DMS79 (cell line): ENCODE data around the gene GPATCH8.
"Not testable (repeated sequence)": the region's sequence is repeated elsewhere in the genome, so short reads cannot be mapped to it uniquely, and the experiment has no call there.

ENCODE experiments used
- DNase-seq: peaks from one replicate; lab custom pipeline; 2025; lab: John Stamatoyannopoulos, UW

GPATCH8 gene

DNA sequence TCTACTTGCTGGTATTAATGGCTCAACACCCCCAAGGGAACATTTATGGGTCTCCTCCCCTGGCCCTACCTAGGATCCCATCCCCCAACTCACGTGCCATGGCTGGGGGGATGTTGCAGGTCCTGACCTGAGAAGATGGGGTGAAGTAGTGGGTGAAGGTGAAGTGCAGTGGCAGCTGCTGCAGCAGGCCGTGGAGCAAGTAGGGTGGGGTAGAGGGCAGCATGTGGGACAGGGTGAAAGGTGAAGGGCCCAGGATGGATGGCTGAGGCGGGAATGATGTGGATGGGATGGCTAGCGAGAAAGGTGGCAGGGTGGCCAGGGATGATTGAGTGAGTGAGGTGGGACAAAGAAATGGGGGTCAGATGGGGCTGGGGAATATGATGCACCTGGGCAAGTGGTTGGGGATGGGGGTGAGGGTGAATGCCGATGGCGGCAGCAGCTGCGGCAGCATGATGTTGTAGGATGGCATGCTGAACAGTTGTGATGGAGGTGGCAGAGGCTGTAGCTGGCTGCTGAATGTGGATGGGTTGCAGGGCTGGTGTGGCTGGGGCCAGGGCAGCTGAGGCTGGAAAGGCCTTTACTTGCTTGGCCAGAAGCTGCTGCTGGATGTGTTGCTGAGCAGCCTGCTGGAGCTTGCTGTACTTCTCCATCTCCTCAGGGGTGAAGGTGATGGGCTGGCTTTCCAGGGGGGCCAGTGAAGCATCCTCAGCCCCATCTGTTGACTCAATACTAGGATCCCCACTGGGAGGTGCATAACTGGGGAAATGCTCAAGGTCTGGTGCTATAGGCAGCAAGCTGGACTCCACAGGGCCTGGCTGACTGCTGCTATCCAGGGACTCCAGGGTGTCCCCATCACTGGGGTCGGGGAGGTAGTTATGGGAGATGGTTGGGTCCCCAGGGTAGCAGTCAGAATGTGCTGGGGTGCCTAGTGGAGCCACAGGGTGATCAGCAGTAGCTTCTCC lies 105.4 kb downstream of the GPATCH8 start:
- no peak for DNase-seq

DNA sequence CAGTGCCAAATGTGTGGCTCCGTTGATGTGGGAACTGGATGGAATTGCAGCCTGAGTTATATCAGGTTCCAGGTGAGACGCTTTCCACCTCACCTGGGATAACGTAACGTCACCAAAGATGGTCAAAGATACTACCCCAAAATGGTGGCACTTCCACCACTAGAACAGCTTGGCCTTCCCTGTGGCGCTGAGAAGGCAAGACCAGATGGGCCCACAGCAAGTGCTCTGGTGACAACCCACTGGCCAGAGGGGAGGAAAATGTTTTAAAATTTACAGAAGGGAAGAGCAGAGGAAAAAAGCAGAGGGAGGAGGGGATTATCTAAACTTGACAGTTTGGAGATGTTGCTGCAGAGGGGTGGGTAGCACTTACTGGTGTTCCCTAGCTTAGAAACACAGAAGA lies 106.3 kb downstream of the GPATCH8 start:
- DNase-seq = no peak

GRCh38 chr17:44394833-44395232 lies 108.4 kb downstream of the GPATCH8 start:
- no peak for DNase-seq

DNA sequence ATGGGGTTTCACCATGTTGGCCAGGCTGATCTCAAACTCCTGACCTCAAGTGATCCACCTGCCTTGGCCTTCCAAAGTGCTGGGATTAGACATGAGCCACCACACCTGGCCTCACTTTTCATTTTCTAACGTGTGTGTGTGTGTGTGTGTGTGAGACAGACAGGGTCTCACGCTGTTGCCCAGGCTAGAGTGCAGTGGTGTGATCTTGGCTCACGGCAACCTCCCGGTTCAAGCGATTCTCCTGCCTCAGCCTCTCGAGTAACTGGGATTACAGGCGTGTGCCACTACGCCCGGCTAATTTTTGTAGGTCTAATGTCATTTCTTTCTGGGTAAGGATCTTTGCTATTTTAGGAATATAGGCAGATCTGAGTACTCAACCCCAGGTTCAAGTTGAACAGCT lies 109.1 kb downstream of the GPATCH8 start:
- DNase-seq = not testable (repeated sequence)

- DNase-seq = no peak
Measured at GRCh38 chr17:44390250-44390870, 112.8 kb downstream of the GPATCH8 start.

GRCh38 chr17:44389723-44390202 lies 113.4 kb downstream of the GPATCH8 start:
- DNase-seq = no peak

DNA sequence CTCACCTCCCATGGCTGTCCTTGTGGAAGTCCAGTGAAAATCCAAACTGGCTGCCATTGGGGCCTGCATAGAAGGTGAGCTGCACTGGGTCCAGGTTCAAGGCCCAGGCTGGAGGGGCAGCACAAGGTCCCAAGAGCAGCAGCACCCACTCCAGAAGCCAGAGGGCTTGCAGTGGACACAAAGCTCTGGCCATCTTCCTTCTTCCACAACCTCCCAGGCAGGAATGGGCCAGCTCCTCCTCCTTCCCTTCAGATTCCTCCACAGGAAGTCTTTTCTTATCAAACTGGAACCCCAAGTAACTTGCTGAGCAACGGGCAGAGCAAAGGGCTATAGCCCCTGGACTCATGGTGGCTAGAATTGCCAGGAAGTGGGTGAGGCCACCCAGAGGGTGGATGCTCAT lies 113.9 kb downstream of the GPATCH8 start, which contains the start of gene ITGA2B:
TSS of gene ITGA2B (minus strand) at position 369 of the 400 bp plus-strand sequence. CDS start at position 193, 176 bp downstream.
- no peak for DNase-seq

DNA sequence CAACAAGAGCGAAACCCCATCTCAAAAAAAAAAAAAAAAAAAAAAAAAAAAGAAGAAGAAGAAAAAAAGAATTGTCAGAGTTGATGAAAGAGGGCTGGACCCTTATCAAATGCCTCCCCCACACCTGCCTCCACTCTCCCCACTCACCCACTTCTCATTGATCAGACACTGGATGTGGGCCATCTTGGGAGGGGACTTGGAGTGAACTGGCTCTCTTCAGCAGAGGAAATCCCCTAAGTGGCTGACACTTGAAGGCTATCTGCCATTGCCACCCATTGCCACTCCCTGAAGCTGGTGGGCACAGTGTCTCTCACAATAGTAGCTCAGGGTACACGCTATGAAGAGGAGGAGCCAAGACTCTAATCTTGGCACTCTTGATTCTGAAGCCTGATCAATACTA lies 115.4 kb downstream of the GPATCH8 start:
- DNase-seq = no peak

DNA sequence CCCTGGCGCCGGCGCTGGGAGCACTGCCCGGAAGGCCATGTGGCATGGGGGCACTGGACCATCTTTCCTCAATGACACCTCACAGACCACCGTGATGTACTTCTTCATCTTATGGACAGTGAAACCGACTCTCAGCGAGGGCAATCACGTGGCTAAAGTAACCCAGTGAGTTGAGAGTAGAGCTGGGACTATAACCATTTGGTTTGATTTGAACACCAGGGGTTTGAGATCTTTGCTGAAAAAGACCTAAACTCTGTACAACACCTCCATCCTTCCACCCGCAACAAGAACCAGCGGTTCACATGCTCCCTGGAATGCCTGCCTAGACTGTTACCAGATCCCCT lies 117.1 kb downstream of the GPATCH8 start:
- DNase-seq = no peak

GRCh38 chr17:44385287-44386181 lies 117.7 kb downstream of the GPATCH8 start:
- DNase-seq = peak; percentile 69

DNA sequence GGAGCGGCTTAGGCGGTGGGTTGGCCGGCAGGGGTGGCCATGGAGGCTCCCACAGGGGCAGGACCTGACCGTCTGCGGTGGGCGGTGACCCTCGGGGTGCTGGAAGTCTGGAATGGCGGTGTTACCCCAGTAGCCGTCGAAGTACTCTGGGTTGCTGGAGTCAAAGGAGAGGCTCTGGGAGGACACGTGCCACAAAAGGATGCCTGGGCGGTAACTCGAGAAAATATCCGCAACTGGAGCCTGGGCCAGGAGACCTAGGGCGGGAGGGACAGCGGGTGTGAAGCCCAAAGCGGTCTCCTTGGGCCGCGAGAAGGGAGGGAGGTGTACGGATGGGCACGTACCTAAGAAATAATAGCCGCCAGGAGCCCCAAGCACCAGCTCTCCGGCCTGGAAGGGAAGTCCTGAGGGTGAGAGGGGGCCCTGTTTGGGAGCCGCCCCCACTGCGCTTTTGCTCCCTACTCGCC lies 118.4 kb downstream of the GPATCH8 start:
- no peak for DNase-seq

DNA sequence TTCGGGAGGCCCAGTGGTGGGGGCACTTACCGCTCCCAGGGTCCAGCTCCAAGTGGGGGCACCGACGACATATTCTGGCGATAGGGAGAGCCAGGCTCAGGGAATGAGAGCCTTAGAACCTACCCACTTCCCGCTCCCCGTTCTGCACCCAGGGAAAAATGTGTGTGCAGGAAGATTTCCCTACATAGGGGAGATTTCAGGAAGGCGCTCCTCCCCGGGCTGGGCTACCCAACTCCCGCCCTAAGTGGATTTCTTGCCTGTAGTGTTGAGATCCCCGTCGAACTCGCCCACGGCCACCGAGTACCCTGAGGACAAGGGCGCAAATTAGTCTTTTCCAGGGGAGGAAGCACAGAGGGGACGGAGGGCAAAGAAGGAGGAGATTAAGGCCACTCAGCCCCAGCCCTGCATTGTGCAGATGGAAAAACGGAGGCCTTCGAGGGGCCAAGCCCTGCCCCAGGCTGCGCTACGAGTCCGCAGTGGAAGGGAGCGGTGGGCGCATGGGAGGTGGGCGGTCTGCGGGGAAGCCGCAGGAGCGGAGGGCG lies 118.9 kb downstream of the GPATCH8 start:
- no peak for DNase-seq

DNA sequence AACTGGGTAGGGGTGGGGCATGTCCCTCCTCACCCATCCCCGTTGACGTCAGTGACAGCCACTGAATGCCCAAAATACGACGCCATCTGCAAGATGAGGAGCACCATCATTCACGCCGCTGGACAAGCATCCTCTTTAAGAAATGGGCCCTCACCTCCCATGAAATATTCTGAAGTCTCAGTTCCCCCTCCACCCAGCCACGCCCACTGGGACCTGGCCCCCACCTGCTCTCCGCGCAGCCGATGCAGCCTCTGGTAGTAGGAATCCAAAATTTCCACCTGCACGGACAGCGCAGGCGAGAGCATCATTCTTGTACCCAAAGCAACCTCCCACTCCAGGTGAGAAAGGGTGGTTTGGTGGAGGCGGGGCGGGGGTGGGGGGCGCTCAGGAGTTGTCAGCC lies 119.3 kb downstream of the GPATCH8 start:
- no peak for DNase-seq

GRCh38 chr17:44383363-44383762 lies 119.8 kb downstream of the GPATCH8 start:
- no peak for DNase-seq

DNA sequence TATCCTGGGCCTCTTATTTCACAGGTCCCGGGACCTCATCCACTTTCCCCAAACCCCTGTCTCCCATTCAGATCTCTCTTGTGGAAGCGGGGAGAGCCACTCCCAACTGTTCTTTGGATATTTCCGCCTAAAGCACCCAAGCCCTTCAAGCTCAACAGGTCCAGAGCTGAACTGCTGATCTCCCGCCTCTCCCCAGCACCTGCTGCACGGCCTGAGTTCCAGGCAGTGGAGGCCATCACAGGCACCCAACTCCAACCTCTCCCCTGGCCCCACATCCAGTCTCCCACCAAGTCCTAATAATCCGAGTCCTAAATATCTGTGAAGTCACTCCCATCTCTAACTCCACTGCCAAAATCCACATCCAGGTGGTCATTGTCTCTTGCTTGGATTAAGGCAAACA lies 120.3 kb downstream of the GPATCH8 start:
- DNase-seq = no peak

GRCh38 chr17:44381810-44382305 lies 121.3 kb downstream of the GPATCH8 start:
- no peak for DNase-seq

- no peak for DNase-seq
Measured at GRCh38 chr17:44380767-44381166, 122.4 kb downstream of the GPATCH8 start.

DNA sequence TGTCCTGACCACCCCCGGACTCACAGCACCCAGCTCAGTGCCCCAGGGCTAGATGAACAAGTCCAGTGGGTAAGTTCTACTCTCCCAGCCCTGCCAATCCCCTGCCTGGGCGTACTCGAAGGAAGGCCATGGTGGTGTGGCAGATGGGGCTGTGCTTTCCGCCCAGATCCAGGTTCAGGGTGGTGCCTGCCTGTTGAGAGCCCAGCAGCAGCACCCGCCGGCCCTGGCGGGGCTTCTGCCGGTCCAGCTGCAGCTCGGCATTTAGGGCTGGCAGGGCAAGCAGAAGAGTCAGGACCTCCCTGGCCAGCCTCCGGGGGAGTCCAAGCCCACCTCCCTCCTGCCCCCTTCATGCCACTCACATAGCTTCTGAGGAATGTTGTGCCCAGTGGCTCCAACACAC lies 123.3 kb downstream of the GPATCH8 start:
- no peak for DNase-seq

DNA sequence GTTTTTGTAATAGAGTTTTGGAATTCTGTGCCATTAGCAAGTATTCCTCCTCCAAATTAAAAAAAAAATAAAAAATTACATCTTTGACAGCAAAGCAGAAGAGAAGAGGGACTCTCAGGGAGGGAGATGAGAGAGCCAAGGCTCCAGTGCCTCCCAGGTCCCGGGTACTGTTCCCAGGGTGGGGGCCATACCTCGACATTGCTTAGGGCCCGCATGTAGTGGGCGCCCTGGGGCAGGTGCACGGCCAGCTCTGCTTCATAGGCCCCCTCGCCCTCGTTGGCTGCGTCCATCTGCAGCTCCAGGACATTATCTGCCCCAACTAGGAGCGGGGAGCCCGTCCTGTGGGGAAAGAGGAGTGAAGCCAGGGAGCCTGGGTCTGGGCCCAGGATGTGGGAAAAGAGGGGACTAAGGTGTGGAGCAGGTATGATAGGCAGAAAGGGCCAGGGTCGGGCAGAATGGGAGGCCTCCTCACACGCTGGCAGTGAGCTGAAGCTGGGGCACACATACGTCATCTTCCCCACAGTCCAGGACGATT lies 125.0 kb downstream of the GPATCH8 start:
- DNase-seq = no peak

- DNase-seq = no peak
Measured at GRCh38 chr17:44376779-44377178, 126.4 kb downstream of the GPATCH8 start.

GRCh38 chr17:44376124-44376523 lies 127.1 kb downstream of the GPATCH8 start:
- no peak for DNase-seq
